Renal cortical epithelial cell (primary cell): ENCODE measurements around the gene DNAJB8. TPM values are rescaled to one million over a fixed set of nuclear protein-coding genes. Genes with fewer than 3 reads are reported as not detected.

ENCODE experiments used
- DNase-seq: peaks from one replicate; pipeline ENCODE4 v3.0.0-alpha.2; 2011; ENCODE audit warnings: low read depth
- total RNA-seq: library from RNA; depleted of rRNA; stranded (reverse); fragments of >200 nt; gene quantifications from 2 replicates; pipeline ENCODE4 v1.2.3, GENCODE V29; 2014

The DNAJB8 gene
- total RNA-seq, 1 donor from 2014 or later, result not detected

DNA sequence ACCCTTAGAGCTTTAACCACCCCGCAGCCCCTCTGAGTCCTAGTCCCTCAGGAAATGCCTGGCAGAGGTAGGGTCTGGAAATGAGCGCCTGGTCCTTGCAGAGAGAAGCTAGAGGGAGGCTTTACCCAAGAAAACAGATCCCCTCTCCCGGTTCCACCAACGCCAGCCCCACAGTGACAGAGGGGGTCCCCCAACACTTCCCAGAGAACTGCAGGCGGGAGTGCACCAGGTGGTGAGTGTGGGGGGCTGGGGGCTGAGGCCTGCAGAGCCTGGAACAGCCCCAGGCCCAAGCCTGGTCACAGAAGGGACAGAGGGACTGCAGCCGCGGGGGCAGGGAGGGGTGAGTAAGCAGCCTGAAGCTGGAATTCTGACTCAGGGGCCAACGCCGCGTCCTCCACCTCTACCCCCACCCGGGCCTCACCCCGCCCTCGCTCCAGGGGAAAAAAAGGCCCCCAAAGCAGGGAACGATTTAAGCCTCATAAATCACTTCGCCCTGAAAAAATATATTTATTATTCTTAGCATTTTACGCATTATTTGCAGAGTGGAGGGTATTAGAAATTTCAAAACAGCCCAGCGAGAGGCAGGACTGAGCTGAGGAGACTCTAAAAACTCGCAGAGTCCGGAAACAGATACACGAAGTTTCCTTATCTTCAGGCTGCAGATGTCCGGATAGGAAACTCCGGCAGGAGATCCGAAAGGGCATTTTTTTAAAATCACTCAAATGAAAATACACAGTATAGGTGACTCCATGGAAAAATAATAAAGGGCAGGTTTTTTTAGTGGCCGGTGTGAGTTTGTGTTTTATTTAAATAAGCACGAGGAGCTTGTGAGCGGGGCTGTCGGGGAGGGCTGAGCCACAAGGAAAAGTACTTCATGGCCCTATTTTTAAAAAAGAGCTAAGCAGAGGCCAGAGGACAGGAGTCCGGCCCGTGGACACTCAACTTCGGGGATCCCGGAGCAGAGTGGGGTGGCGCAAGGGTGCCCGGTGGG is 16.3 kb upstream of the DNAJB8 start:
- peak; percentile 16 for DNase-seq

DNA sequence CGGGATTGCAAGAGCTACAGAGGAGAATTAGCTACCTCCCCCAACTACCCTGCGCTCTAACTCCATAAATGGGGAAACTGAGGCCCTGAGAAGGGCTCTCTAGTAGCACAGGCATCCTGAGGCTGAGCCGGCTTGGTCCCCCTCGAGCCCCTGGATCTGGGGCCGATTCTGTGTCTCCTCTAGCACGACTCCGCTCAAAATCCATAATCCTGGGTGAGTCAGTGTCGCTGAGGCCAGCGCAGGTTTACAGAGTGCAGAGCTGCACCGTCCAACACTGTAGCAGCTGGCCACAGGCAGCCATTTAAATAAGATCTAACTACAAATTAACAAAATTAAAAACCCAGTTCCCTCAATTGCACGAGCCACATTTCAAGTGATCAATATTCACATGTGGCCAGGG is 15.5 kb upstream of the DNAJB8 start:
- no peak for DNase-seq

DNA sequence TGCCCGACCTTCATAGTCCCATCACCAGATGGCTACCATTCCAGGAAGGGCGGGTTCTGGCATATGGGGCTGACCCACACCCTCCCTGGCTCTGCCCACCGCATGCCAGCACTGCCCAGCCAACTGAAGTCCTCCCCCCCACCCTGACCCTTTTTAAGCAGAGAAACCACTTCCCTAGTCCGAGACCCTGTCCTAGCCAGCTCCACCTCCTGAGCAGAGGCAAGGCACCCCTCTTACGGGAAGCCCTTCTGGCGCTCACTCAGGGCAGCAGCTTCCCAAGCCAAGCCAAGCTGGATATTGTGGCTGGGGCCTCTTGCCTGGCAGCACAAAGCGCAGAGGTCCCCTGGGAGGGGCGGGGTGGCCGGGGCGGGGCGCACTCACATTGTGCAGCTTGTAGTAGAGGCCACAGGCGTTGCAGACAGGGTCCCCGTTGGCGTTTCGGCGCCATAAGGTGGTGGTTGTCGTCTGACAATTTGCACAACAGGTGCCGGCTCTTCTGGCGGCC is 14.8 kb upstream of the DNAJB8 start:
- DNase-seq, result no peak

DNA sequence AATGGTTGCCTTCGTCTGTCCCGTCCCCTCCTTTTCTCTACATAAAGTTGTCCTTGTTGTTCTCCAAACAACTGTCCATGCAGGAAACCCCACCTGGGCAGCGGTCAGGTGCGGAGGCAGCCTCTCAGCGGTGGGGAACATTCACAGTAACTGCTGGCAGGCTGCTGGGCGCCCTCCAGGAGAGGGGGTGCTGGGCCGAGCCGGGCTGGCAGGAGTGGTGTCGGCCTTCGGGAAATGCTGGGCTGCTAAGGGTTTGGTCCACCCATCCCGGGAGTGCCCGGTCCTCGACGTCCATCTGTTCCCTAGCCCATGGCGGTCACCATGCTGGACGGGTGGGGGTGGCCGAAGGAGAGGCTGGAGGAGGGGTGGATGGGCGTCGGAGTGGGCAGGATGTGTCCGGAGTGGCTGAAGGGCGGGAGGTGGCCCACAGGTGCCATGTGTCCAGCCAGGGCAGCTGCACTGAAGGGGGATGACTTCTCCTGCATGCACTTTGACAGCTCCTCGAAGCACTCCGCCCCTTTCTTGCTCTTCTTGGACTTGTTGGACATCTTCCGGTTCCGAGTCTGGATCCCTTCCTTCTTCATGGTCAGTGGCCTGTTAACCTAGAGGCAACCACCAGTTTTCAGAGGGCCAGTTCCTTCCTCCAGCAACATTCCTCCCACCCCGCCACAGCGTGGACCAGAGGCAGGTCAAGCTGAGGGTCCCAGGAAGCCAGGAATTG is 14.2 kb upstream of the DNAJB8 start:
- DNase-seq, result no peak

DNA sequence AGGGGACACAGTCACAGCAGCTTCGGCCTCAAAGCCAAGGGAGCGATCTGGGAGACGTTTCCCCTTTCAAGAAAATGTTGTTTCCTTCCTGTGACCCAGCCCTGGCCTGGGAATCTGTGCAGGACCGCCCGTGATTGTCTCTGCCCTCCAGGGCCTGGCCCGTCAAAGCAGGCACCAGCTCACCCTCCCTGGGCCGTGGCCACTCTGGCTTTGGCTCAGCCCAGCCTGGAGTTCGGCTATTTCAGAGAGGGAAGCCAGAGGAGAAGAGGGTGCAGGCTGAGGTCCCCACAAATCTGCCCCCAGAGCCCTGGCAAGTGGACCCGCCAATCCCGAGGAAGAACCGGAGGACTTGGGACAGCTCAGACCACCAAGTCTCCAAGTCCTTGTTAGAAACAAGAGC is 13.6 kb upstream of the DNAJB8 start:
- DNase-seq, result no peak

DNA sequence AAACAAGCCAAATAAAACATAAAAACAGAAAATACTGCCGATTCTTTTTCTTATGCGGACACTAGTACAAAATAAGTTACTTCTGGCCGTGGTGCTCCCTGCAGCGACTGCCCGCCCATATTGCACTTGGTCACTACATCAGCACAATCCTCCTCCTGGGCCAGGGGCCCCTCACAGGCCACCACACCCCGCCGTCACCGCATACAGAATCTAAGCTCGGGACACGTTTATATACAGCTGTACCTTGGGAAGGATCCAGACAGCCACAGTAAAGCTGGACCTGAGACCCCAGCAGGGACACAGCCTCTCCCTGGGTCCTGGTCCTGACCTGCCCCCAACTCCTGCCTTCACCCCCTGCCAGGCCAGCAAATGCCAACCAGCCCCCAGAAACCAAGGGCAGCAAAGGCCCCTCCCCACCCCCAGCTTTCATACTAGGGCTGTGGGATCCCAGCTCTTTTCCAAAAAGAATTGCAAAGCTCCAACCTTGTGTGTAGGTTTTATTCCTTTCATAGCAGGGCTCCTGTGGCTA is 12.9 kb upstream of the DNAJB8 start:
- no peak for DNase-seq

DNA sequence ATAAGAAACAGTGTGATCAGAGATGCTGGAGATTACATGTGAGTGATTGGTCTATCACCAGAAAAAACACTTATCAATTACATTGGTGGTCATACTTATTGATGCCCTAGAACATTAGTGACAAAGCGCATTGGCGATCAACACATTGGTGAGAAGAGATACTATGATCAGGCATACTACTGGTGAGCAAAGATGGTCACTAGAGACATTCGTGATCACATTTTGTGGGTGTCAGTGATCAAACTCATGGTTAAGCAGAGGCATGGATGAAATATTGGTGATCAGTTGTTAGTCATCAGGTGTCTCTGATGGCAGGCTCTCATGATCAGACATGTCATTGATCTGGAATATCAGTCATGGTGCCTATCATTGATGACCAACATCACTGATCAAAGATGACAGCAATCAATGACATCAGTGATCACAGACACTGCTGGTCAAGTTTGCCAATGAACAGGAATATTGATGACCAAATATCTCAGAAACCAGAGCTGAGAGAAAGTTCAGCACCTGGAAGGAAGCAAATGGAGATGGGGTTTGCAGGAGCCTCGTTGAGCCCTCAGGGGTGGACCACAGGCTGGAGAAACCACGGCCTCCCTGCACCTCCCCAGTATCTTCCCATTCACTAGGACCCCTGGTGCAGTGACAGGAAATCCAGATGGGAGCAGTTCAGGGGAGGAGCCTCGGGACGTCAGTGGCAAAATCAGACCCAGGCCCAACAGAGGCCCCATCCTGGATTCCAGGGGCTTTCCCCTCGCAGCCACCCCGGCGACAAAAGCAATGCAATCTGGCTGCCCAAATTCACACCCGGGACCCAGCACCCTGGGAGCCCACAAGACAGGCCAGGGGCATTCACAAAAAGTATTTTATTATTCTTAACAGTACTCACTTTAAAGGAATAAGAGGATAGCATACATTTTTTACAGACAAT is 12.2 kb upstream of the DNAJB8 start:
- DNase-seq, result no peak

DNA sequence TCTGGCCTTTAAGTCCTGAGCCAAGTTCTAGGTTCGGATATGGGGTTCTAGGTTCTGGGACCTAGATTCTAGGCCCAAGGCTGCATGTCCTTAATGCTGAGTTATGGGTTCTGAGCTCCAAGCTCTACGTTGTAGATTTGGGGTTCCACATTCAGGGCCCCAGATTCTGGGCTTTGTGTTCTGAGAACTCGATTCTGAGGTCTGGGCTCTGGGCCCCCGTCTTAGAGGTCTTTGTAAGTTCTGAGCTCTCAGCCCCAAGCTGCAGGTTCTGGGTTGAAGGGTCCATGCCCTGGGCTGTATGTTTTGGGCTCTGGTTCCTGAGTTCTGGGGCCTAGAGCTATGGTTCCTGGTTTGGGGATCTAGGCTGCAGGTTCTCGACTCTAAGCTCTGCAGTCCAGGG is 10.0 kb upstream of the DNAJB8 start:
- no peak for DNase-seq

DNA sequence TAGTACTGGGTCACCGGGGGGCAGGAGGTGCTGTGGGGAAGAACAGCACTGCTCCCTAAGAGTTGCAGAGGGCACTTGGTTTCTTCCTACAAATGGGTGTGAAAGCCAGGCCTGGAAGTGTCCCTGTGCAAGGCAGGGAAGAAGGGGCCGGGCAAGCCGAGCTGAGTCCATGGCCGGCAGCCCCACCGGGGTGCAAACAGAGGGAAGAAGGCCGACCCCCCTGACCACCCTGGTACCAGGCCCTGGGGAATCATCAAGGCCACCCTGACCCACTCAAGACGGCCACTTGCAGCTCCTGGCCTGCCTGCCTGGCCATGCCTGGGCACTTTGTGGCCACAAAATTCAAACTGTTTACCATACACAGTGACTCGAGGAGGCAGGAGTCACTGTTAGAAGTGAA is 8.7 kb upstream of the DNAJB8 start:
- DNase-seq, result no peak

DNA sequence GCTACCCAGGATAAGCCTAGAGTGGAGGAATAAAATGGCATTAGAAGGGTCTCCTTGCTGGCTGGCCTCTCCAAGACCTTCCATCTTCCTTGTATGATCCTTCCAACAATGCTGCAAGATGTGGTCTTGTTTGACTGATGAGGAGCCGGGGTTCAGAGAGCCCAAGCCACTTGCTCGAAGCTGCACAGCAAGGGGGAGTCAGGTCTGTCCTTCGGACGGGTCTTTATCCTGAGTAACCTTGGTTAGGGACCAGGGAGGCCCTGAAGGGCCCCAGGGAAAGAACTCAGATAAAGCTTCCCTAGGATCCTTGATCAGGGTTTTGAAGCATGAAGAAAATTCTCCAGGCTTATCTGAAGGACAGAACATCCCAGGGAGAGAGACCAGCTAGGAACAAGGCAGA is 7.0 kb upstream of the DNAJB8 start:
- no peak for DNase-seq

DNA sequence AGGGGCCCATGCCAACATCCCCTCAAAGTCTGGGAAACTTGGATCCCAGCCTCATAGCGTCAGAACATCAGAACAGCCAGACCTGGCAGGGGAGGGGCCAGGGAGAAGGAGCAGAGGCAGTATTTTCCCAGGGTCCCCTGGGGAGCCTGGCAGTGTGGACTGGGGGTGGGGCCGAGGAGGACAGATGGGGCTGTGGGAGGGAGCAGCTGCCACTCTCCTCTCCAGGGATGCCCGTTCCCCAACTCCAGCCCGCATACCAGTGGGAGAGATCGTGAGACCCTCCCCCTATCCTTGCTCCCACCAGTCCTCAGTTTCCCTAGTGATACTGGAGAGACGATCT is 6.5 kb upstream of the DNAJB8 start:
- no peak for DNase-seq

DNA sequence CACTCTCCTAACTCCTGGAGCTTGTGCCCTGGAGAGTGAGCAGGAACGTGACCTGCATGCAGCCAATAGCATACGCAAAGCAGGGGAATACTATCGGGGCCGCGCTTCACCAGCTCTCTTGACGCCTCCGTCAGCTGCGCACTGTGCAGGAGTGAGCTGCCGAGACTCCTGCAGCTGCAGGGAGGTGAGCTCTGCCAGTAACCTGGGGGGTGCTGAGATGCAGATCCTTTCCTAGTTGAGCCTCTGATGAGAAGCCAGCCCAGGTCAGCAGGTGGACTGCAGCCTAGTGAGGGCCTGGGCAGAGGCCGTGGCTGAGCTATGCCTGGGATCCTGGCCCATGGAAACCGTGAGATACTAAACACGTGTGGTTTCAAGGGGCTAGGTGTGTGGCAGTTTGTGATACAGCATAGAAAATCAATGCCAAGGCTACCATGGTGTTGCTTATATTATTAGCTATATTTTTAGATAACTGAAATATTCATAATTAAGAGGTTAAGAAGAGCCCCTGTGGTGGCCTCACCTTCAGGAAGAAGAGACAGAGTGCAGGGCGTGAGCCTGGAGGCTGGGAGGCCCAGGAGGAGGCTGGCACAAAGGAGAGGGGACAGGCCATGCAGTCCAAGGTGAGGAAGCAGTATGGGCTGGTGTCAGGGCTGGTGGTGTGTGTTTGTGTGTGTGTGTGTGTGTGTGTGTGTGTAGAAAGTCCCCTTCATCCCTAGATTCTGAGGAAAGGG is 5.9 kb upstream of the DNAJB8 start:
- no peak for DNase-seq

DNA sequence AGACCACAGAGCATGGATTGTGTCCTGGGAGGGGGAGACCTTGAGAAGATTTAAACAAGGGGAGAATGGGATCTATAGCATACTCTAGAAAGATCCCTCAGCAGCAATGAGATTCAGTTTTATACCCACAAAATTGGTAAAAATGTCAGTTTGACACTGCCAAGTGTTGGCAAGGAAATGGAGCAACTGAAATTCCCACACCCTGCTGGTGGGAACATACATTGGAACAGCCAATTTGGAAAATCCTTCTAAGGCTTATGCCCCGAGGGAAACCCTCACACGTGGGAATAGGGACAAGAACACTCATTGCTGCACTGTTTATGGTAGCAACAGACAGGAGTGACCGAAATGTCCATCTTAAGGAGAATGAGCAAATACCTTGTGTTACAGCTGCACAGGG is 5.0 kb upstream of the DNAJB8 start:
- DNase-seq, result no peak

DNA sequence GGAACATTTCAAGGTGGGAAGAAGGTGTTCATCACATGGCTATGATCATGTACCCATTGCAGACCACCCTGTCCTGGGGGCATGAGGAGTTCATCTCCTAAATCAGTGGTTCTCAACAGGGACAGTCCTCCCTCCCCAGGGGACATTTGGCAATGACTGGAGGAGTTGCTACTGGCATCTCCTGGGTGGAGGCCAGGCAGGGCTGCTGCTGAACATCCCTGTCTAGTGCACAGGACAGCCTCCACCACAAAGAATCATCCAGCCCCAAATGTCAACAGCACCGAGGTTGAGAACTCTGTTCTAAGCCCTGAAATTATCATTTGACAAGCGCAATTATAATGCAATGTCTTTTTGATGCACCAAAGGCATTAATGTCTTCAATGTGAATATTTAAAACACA is 4.4 kb upstream of the DNAJB8 start:
- no peak for DNase-seq

DNA sequence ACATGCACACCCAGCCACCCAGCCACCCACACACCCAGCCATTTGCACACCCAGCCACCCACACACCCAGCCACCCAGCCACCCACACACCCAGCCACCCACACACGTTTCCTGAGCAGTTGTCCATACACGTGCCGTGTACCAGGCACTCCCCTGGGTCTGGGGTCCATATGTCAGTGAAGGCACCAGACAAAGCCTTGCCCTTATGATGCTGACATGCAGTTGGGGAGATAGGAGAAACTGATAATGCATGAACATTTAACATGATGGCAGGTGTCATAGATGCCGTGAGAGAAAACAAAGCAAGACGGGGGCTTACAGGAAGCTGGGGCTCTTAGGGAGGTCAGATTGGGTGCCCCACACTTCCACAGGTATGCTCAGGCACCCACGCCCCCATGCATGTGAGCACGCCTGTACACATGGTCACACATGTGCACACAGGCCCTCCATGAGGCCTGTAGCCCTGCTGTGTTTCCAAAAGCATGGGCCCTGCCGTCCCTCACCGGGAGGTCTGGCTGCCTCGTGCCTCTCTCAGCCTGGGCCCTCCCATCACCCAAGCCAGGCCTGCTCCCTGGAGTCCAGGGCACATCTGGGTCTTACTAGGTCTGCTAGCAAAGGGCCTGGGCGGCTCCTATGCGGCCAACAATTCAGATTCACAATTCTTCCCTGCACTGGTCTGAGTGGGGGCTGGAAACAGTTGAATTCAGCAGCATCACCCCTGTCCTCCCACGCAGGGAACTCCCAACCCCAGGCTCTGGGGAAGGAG is 3.6 kb upstream of the DNAJB8 start:
- DNase-seq, result no peak

DNA sequence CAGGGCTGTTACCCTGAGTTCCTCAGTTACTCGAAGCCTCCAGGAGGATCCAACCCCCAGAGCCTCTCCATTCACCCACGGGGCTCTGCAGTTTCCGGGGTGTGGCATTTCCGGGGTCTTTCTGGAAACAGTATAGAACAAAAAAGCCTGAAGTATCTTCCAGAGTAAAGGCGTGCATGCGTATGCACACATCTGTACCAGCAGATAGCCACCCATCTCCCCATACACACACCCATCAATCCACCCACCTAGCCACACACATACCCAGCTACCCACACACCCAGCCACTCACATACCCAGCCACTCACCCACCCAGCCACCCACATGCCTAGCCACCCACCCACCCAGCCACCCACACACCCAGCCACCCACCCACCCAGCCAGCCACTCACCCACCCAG is 2.9 kb upstream of the DNAJB8 start:
- DNase-seq, result no peak

DNA sequence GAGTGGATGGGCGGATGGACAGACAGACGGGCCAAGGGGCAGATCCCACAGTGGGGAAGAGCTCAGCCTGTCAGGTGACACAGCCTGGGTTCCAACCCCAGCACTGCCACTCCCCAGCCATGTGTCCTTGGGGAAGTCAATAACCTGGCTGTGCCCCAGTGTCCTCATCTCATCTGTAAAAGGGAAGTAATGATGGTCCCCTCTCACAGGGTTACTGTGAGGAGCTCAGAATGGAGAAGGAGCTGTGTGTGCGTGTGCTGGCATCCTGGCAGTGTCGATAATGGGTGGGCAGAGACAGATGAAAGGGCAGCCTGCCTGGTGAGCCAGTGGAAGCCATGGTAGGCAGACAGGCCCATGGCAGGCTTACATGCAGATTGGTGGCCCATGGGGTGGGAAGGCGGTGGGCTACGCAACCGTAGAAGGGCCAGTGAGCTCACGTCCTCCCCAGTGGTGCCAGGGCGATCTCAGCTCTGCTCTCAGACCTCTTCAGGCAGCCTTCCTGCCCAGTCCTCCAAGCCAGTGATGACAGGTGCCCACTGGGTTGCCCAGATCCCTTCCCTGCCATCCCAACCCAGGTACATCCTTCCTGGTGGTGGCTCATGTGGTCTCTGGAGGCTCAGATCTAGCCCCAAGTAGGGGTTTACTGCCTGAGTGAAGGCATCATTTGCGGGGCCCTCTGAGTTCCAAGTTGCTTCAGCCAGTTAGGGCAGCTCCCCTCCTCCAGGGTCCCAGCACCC is 2.3 kb upstream of the DNAJB8 start:
- DNase-seq, result no peak

DNA sequence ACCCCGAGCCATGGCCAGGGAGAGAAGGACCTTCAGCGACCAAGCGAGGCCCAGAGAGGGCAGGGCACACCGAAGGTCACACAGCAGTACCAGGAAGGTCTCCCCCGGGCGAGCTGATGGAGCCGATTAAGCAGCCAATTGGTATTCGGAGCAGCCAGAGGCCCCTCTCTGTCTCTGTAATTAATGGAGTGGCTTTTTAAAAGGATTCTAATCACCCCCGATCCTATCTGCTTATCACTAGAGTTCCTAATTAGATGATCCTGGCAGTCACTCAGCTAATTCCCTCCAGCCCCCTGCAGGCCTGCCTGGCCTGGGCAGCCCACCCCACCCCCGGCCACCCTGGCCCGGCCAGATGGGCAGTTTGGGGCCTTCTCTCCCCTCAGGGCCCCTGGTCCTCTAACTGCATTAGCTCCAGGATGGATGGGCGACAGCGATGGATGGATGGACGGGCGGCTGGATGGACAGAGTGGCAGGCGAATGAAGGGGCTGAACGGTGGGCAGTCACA is 1.6 kb upstream of the DNAJB8 start:
- DNase-seq, result no peak

DNA sequence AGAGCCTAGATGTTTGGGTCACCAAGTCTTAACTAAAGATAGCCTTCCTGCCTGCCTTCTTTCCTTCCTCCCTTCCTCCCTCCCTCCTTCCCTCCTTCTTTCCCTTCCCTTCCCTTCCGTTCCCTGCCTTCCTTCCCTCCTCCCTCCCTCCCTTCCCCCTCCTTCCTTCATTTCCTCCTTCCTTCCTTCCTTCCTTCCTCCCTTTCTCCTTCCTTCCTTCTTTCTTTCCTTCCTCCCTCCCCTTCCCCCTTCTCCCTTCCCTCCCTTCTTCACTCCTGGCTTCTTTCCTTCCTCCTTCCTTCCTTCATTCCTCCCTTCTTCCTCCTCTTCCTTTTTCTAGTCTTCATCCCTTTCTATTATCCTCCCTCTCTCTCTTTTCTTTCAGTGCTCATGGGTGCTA is 2.0 kb downstream of the DNAJB8 start:
- DNase-seq, result no peak
